MG63 (cell line): ENCODE data around the gene GPHN. TPM values are rescaled to one million over a fixed set of nuclear protein-coding genes. Genes with fewer than 3 reads are reported as not detected.
"Not testable (repeated sequence)": the region's sequence is repeated elsewhere in the genome, so short reads cannot be mapped to it uniquely, and the experiment has no call there.

Source experiments
- DNase-seq: peaks from one replicate; pipeline ENCODE4 v3.0.0-alpha.2; 2020
- H3K27me3 ChIP-seq: fragments of 250-450 bp; sonication (Bioruptor Pico); 2 replicates; pipeline ENCODE4 v1.5.1; 2020; ENCODE audit warnings: mild to moderate bottlenecking, moderate library complexity
- H3K36me3 ChIP-seq: fragments of 250-450 bp; sonication (Bioruptor Pico); 2 replicates; pipeline ENCODE4 v1.5.1; 2020; ENCODE audit warnings: mild to moderate bottlenecking, moderate library complexity
- H3K4me3 ChIP-seq: fragments of 250-450 bp; sonication (Bioruptor Pico); 2 replicates; pipeline ENCODE4 v1.5.1; 2020; ENCODE audit warnings: mild to moderate bottlenecking, moderate library complexity
- H3K9me3 ChIP-seq: fragments of 250-450 bp; sonication (Bioruptor Pico); 2 replicates; pipeline ENCODE4 v1.5.1; 2020; ENCODE audit warnings: mild to moderate bottlenecking, moderate library complexity
- total RNA-seq: library from RNA; depleted of rRNA; stranded (reverse); fragments of >200 nt; shearing (Covaris generic); gene quantifications from 2 replicates; pipeline ENCODE4 v1.2.3, GENCODE V29; 2014; ENCODE audit warnings: low replicate concordance

GPHN gene
- total RNA-seq, 1 experiment from 2014 or later = 0.07 TPM

- H3K36me3 ChIP-seq, DNase-seq, H3K4me3 ChIP-seq, H3K27me3 ChIP-seq, H3K9me3 ChIP-seq: not testable (repeated sequence)
Observed at GRCh38 chr14:67067070-67067814, 559.3 kb downstream of the GPHN start.

- H3K4me3 ChIP-seq = no peak overlapping the region
- DNase-seq = no peak
- H3K36me3 ChIP-seq = no peaks in the 10 kb centered on the region
- no peaks in the 10 kb centered on the region for H3K27me3 ChIP-seq
- no peaks in the 10 kb centered on the region for H3K9me3 ChIP-seq
Observed at GRCh38 chr14:67068251-67068650, 560.3 kb downstream of the GPHN start.

- Histone ChIP-seq H3K36me3 (no peaks in the 10 kb centered on the region), H3K9me3 (no peaks in the 10 kb centered on the region), H3K4me3 (no peak overlapping the region), H3K27me3 (no peaks in the 10 kb centered on the region)
- DNase-seq = no peak
Observed at GRCh38 chr14:67071506-67071905, 563.6 kb downstream of the GPHN start.

- no peak overlapping the region for H3K4me3 ChIP-seq
- H3K27me3 ChIP-seq = no peaks in the 10 kb centered on the region
- H3K36me3 ChIP-seq = no peaks in the 10 kb centered on the region
- no peak for DNase-seq
- H3K9me3 ChIP-seq = no peaks in the 10 kb centered on the region
Observed at GRCh38 chr14:67077921-67078320, 570.0 kb downstream of the GPHN start.

- H3K27me3 ChIP-seq = no peaks in the 10 kb centered on the region
- H3K4me3 ChIP-seq = no peak overlapping the region
- H3K36me3 ChIP-seq = no peaks in the 10 kb centered on the region
- no peaks in the 10 kb centered on the region for H3K9me3 ChIP-seq
- DNase-seq = no peak
Observed at GRCh38 chr14:67079846-67080245, 571.9 kb downstream of the GPHN start.

- Histone ChIP-seq H3K27me3 (no peaks in the 10 kb centered on the region), H3K9me3 (no peaks in the 10 kb centered on the region), H3K4me3 (no peak overlapping the region), H3K36me3 (no peaks in the 10 kb centered on the region)
- no peak for DNase-seq
Observed at GRCh38 chr14:67108230-67108629, 600.3 kb downstream of the GPHN start.

GRCh38 chr14:67111022-67111421 is 603.1 kb downstream of the GPHN start:
- Histone ChIP-seq H3K9me3 (no peaks in the 10 kb centered on the region), H3K27me3 (no peaks in the 10 kb centered on the region), H3K4me3 (no peak overlapping the region), H3K36me3 (no peaks in the 10 kb centered on the region)
- no peak for DNase-seq

GRCh38 chr14:67112344-67112743 is 604.4 kb downstream of the GPHN start:
- H3K4me3 ChIP-seq = no peak overlapping the region
- no peak for DNase-seq
- H3K36me3 ChIP-seq = no peaks in the 10 kb centered on the region
- no peaks in the 10 kb centered on the region for H3K27me3 ChIP-seq
- H3K9me3 ChIP-seq = no peaks in the 10 kb centered on the region

- Histone ChIP-seq H3K9me3 (no peaks in the 10 kb centered on the region), H3K4me3 (no peak overlapping the region), H3K27me3 (no peaks in the 10 kb centered on the region), H3K36me3 (no peaks in the 10 kb centered on the region)
- DNase-seq = no peak
Observed at GRCh38 chr14:67127174-67127573, 619.2 kb downstream of the GPHN start.

- Histone ChIP-seq H3K27me3 (no peaks in the 10 kb centered on the region), H3K4me3 (no peak overlapping the region), H3K36me3 (no peaks in the 10 kb centered on the region), H3K9me3 (no peaks in the 10 kb centered on the region)
- no peak for DNase-seq
Observed at GRCh38 chr14:67129768-67130167, 621.8 kb downstream of the GPHN start.

GRCh38 chr14:67131691-67132090 is 623.7 kb downstream of the GPHN start:
- no peaks in the 10 kb centered on the region for H3K36me3 ChIP-seq
- no peaks in the 10 kb centered on the region for H3K27me3 ChIP-seq
- H3K4me3 ChIP-seq = no peak overlapping the region
- no peaks in the 10 kb centered on the region for H3K9me3 ChIP-seq
- no peak for DNase-seq

GRCh38 chr14:67133144-67133543 is 625.2 kb downstream of the GPHN start:
- DNase-seq = no peak
- no peaks in the 10 kb centered on the region for H3K36me3 ChIP-seq
- no peak overlapping the region for H3K4me3 ChIP-seq
- no peaks in the 10 kb centered on the region for H3K9me3 ChIP-seq
- H3K27me3 ChIP-seq = no peaks in the 10 kb centered on the region

- Histone ChIP-seq H3K27me3 (no peaks in the 10 kb centered on the region), H3K9me3 (no peaks in the 10 kb centered on the region), H3K4me3 (no peak overlapping the region), H3K36me3 (no peaks in the 10 kb centered on the region)
- DNase-seq = no peak
Observed at GRCh38 chr14:67133595-67134441, 625.9 kb downstream of the GPHN start.

GRCh38 chr14:67137744-67138371 is 629.9 kb downstream of the GPHN start:
- no peaks in the 10 kb centered on the region for H3K9me3 ChIP-seq
- H3K36me3 ChIP-seq = no peaks in the 10 kb centered on the region
- no peak for DNase-seq
- H3K27me3 ChIP-seq = no peaks in the 10 kb centered on the region
- no peak overlapping the region for H3K4me3 ChIP-seq

GRCh38 chr14:67140556-67140955 is 632.6 kb downstream of the GPHN start:
- no peak for DNase-seq
- H3K9me3 ChIP-seq = no peaks in the 10 kb centered on the region

GRCh38 chr14:67141146-67141900 is 633.4 kb downstream of the GPHN start:
- DNase-seq = no peak
- no peaks in the 10 kb centered on the region for H3K9me3 ChIP-seq
- H3K4me3 ChIP-seq = no peak overlapping the region
- no peaks in the 10 kb centered on the region; the same call in 1 of the 2 replicates for H3K27me3 ChIP-seq
- H3K36me3 ChIP-seq = no peaks in the 10 kb centered on the region

More at GRCh38 chr14:67140556-67140955, 632.6 kb downstream of the GPHN start:
- Histone ChIP-seq H3K4me3 (no peak overlapping the region), H3K27me3 (no peaks in the 10 kb centered on the region; the same call in 1 of the 2 replicates), H3K36me3 (no peaks in the 10 kb centered on the region)
